ENCODE results near the gene IL10RB. TPM values are rescaled to one million over a fixed set of nuclear protein-coding genes. Genes with fewer than 3 reads are reported as not detected.

The IL10RB gene
- total and polyA plus RNA-seq, 2 of the 4 experiments (the other 2 are of a cell fraction), result 20.1 to 45.2 TPM

- no peak overlapping the region for H2BK5ac ChIP-seq (ENCODE audit: low read depth, low read length, poor library complexity, severe bottlenecking)
- in situ Hi-C loops (cut with MboI; ENCODE audit: low sequenced_read_pairs) (no loop called here), dilution Hi-C loops (cut with HindIII; ENCODE audit: low sequenced_read_pairs, unreplicated experiment) (no loop called here), intact Hi-C loops (cut with micrococcal nuclease) (no loop called here)
- no peak overlapping the region for H3K4me2 ChIP-seq (ENCODE audit: low read depth, low read length)
- no peaks in the 10 kb centered on the region for H3K9me3 ChIP-seq (ENCODE audit: control insufficient read depth, insufficient read depth, low read length)
- H4K91ac ChIP-seq (ENCODE audit: insufficient read depth, low read depth, low read length), result no peak overlapping the region
- TF ChIP-seq BHLHE40 (IDR thresholded peaks at IDR 0.05; ENCODE audit: low read depth, low read length), result no peak
- TF ChIP-seq CTCF (conservative IDR thresholded peaks at IDR 0.05; ENCODE audit: low read depth, low read length), result no peak
- TF ChIP-seq CEBPB (IDR thresholded peaks at IDR 0.05; ENCODE audit: low read depth, low read length), result no peak
- TF ChIP-seq CHD1 (IDR thresholded peaks at IDR 0.05; ENCODE audit: low read depth, low read length), result no peak
- no peak for TF ChIP-seq RCOR1 (IDR thresholded peaks at IDR 0.05; ENCODE audit: insufficient replicate concordance, low read length)
- H3K27ac ChIP-seq (ENCODE audit: insufficient read depth, low read length), result no peak overlapping the region
- H3K4ac ChIP-seq (ENCODE audit: low read depth, low read length), result no peak overlapping the region
- no peak overlapping the region for H2AK9ac ChIP-seq (replicated peaks; ENCODE audit: low read depth, low read length, poor library complexity)
- ATAC-seq (ENCODE audit: low read depth) (no peak), DNase-seq (no peak)
- no peak overlapping the region for H3K9ac ChIP-seq (ENCODE audit: low read depth, low read length)
- no peak overlapping the region for H3K4me3 ChIP-seq (ENCODE audit: insufficient read depth, low read depth, low read length)
- H3K27me3 ChIP-seq (ENCODE audit: control insufficient read depth, insufficient read depth, low read length), result no peaks in the 10 kb centered on the region
- peaks cover 14% of the 10 kb centered on the region for H3K9me1 ChIP-seq (ENCODE audit: insufficient read depth, low read length)
- no peak overlapping the region for H2BK20ac ChIP-seq (ENCODE audit: low read depth, low read length)
- H3K36me3 ChIP-seq (ENCODE audit: control insufficient read depth, insufficient read depth, low read length), result peaks cover 9% of the 10 kb centered on the region
- H4K8ac ChIP-seq (ENCODE audit: low read depth in 2 of 2, low read length in 2 of 2), result no peak overlapping the region
- H2BK15ac ChIP-seq (ENCODE audit: low read depth, low read length), result no peak overlapping the region
- H4K5ac ChIP-seq (ENCODE audit: low read depth, low read length), result no peak overlapping the region
- H2AFZ ChIP-seq (replicated peaks; ENCODE audit: low read length, poor library complexity), result no peak overlapping the region
- peaks cover 4% of the 10 kb centered on the region for H3K4me1 ChIP-seq (ENCODE audit: control insufficient read depth, insufficient read depth, low read length)
- no peak overlapping the region for H3K56ac ChIP-seq (ENCODE audit: extremely low read depth, insufficient read depth, low read length)
- peaks cover 24 to 32% of the 10 kb centered on the region in 2 experiments for H3K79me1 ChIP-seq (ENCODE audit: low read depth in 1 of 2, low read length in 2 of 2)
- no peaks in the 10 kb centered on the region for H4K20me1 ChIP-seq (ENCODE audit: insufficient read depth, low read length)
- BruUV-seq (replicated peaks), result no TSS peak
- ChIA-PET POLR2A (ENCODE audit: unreplicated experiment) (no interaction called here), CTCF (no interaction called here)
- no peak overlapping the region for H3K23ac ChIP-seq (ENCODE audit: low read depth, low read length)
- no peak overlapping the region for H2AK5ac ChIP-seq (ENCODE audit: low read depth, low read length)
- no peak overlapping the region for H2BK120ac ChIP-seq (ENCODE audit: low read depth, low read length)
- H3K14ac ChIP-seq (replicated peaks; ENCODE audit: low read depth, low read length), result no peak overlapping the region
- no peak overlapping the region for H3K18ac ChIP-seq (ENCODE audit: low read depth, low read length)
- WGBS, 2 experiments (ENCODE audit: extremely low coverage in 2 of 2, insufficient read length in 1 of 2), result 100% methylated on average over 3 of the region's 11 CpGs; no CpG with 5 or more reads in 1 of the 2 experiments
Measured at GRCh38 chr21:33264561-33264960, 1.6 kb upstream of the IL10RB start.

All from IMR-90 (cell line).